Ascending aorta (tissue), 2 donors: Measurements from ENCODE around the gene SALL4. TPM values are rescaled to one million over a fixed set of nuclear protein-coding genes. Genes with fewer than 3 reads are reported as not detected.

ENCODE experiments used
- DNase-seq, 2 donors: peaks; one replicate each; pipeline ENCODE4 v3.0.0-alpha.2; 2019; ENCODE audit warnings: low spot score in 2 of 2
- H3K27ac ChIP-seq, 2 donors: fragments of 200-600 bp; sonication (generic); one replicate each; pipeline ENCODE4 v1.5.1; 2016 to 2017; ENCODE audit warnings: mild to moderate bottlenecking in 1 of 2
- H3K27me3 ChIP-seq: fragments of 200-600 bp; sonication (generic); one replicate; pipeline ENCODE4 v1.5.1; 2017
- H3K36me3 ChIP-seq, 2 donors: fragments of 200-600 bp; sonication (generic); one replicate each; pipeline ENCODE4 v1.5.1; 2016
- H3K4me1 ChIP-seq, 2 donors: fragments of 200-600 bp; sonication (generic); one replicate each; pipeline ENCODE4 v1.5.1; 2016 to 2017; ENCODE audit warnings: mild to moderate bottlenecking in 1 of 2
- H3K4me3 ChIP-seq, 2 donors: fragments of 200-600 bp; sonication (generic); one replicate each; pipeline ENCODE4 v1.5.1; 2016 to 2017; ENCODE audit warnings: mild to moderate bottlenecking in 1 of 2
- H3K9me3 ChIP-seq, 2 donors: fragments of 200-600 bp; sonication (generic); one replicate each; pipeline ENCODE4 v1.5.1; 2016
- CTCF ChIP-seq, 3 experiments: fragments of 200-600 bp in 2 of 3; fragments of 450-650 bp in 1 of 3; sonication (generic) in 2 of 3; IDR thresholded peaks; one replicate each; pipeline ENCODE4 v1.5.1; 2016 to 2019; ENCODE audit warnings: antibody characterized with exemption in 3 of 3, mild to moderate bottlenecking in 1 of 3, moderate library complexity in 1 of 3
- intact Hi-C: fragments of 100-400 bp; cut with DNase I; formaldehyde crosslinking; loops from one replicate; pipeline ENCODE4 v1.15.1; 2023
- total RNA-seq: library from RNA; depleted of rRNA; stranded (reverse); fragments of >200 nt; gene quantifications from one replicate; pipeline ENCODE4 v1.1.0, GENCODE V29; 2016

SALL4 gene
- total RNA-seq, 1 donor from 2014 or later = not detected

DNA sequence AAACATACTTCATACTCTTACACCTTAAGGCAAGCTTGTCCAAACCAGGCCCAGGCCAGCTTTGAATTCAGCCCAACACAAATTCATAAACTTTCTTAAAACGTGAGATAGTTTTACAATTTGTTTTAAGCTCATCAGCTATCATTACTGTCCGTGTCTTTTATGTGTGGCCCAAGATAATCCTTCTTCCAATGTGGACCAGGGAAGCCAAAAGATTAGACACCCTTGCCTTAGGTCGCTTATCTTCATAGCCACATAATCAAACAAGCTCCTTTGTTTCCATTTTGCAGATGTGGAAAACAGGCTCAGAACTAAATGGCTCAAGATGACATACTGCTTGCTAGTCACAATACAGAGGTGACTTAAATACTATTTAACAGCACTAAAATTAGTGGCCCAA is 6.0 kb downstream of the SALL4 start:
- intact Hi-C loops = loop anchor here (10.0 kb wide), 1 partner anchor 288 kb away; no protein-coding TSS in a partner anchor
- DNase-seq = no peak
- H3K4me1 ChIP-seq = peaks cover 11 to 14% of the 10 kb centered on the region in 2 donors
- H3K9me3 ChIP-seq = no peaks in the 10 kb centered on the region
- no peaks in the 10 kb centered on the region for H3K36me3 ChIP-seq
- no peak for TF ChIP-seq CTCF (IDR thresholded peaks at IDR 0.05)
- peaks cover 17% of the 10 kb centered on the region for H3K27me3 ChIP-seq
- H3K4me3 ChIP-seq = no peak overlapping the region
- no peak overlapping the region for H3K27ac ChIP-seq

DNA sequence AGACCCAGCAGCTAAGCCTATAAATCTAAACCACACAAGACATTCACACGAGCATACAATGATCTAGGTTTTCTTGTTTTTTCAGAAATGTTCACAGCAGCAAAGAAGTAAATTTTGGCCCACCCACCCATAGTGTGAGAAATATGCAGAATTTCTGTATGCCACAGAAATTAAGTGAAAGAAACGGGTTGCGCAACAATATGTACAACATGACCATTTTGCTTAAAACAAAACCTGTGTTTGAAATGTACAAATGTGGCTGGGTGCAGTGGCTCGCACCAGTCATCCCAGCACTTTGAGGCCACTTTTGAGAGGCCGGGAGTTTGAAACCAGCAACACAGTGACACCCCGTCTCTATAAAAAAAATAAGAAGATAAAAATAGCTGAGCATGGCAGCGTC is 9.4 kb downstream of the SALL4 start:
- Histone ChIP-seq H3K4me3 (no peak overlapping the region), H3K27ac (no peak overlapping the region), H3K36me3 (no peaks in the 10 kb centered on the region), H3K4me1 (no peaks in the 10 kb centered on the region), H3K27me3 (no peaks in the 10 kb centered on the region), H3K9me3 (no peaks in the 10 kb centered on the region)
- no peak for DNase-seq
- no peak for TF ChIP-seq CTCF (IDR thresholded peaks at IDR 0.05)
- intact Hi-C loops = loop anchor here (10.0 kb wide), 1 partner anchor 292 kb away; no protein-coding TSS in a partner anchor

DNA sequence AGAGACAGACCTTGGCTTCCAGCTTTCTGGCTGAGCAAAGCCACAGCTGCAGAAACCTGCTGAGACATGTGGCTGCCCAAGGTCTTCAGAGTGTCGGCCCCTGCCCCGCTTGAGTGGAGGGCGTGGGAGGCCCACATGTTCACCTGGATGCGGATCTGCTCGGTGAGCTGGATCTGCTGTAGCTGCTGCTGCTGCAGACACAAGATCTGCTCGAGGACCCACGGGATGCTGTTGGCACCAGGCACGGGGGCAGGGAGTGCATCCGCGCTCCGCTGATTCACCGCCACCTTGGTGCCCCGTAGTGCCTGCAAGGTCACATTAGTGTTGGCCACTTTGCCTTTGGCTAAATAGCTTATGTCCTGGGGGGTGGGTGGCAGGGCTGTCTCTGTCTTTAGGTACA is 10.7 kb downstream of the SALL4 start:
- no peak for DNase-seq
- no peak overlapping the region for H3K27ac ChIP-seq
- H3K4me3 ChIP-seq = no peak overlapping the region
- no peaks in the 10 kb centered on the region for H3K4me1 ChIP-seq
- no peaks in the 10 kb centered on the region for H3K27me3 ChIP-seq
- TF ChIP-seq CTCF (IDR thresholded peaks at IDR 0.05) = no peak
- no peaks in the 10 kb centered on the region for H3K9me3 ChIP-seq
- intact Hi-C loops = loop anchor here (10.0 kb wide), 1 partner anchor 293 kb away; no protein-coding TSS in a partner anchor
- H3K36me3 ChIP-seq = no peaks in the 10 kb centered on the region

DNA sequence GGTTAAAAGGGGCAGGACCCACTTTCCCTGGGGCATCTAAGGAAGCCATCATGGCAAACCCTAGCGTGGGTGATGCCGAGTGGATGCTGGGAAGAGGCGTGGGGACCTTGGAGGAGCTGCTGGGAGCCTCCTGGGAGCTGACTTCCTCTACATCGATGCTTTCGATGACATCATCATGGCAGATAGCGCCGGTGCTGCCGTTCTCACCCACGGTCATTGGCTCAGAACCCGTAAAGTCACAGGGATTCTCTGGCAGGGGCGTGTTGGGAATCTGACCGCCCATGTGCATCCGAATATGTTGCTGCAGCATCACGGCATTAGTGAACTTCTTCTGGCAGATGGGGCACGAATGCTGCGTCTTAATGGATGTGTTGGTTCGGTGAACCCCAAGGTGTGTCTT is 12.1 kb downstream of the SALL4 start:
- DNase-seq = no peak
- no peak for TF ChIP-seq CTCF (IDR thresholded peaks at IDR 0.05)
- no peak overlapping the region for H3K4me3 ChIP-seq
- no peaks in the 10 kb centered on the region for H3K9me3 ChIP-seq
- H3K4me1 ChIP-seq = no peaks in the 10 kb centered on the region
- intact Hi-C loops = loop anchor here (10.0 kb wide), 1 partner anchor 295 kb away; no protein-coding TSS in a partner anchor
- H3K27me3 ChIP-seq = no peaks in the 10 kb centered on the region
- no peak overlapping the region for H3K27ac ChIP-seq
- H3K36me3 ChIP-seq = no peaks in the 10 kb centered on the region

DNA sequence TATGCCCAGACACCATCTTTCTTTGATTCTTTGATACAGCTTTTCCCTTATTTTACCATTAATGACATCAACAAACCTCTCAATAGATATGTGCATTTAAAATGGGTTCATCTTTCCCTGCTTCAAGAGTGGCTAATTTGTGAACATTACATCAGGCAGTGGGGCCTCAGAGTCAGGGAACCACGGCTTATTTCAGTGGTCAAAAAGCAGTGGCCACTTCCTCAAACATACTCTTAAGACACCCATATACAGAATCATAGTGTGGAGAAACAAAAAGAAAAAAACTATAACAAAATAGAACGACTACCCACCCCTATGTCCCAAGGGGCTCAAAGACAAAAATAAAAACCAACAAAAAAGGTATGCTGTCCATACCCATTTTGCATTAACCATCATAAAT is 12.9 kb downstream of the SALL4 start:
- H3K27me3 ChIP-seq = no peaks in the 10 kb centered on the region
- intact Hi-C loops = no loop called here
- no peaks in the 10 kb centered on the region for H3K9me3 ChIP-seq
- DNase-seq = no peak
- H3K27ac ChIP-seq = no peak overlapping the region
- no peak overlapping the region for H3K4me3 ChIP-seq
- no peaks in the 10 kb centered on the region for H3K4me1 ChIP-seq
- H3K36me3 ChIP-seq = no peaks in the 10 kb centered on the region
- TF ChIP-seq CTCF (IDR thresholded peaks at IDR 0.05) = no peak

- no peak overlapping the region for H3K4me3 ChIP-seq
- no peak for DNase-seq
- no peaks in the 10 kb centered on the region for H3K27me3 ChIP-seq
- H3K27ac ChIP-seq = no peak overlapping the region
- H3K9me3 ChIP-seq = no peaks in the 10 kb centered on the region
- intact Hi-C loops = no loop called here
- no peaks in the 10 kb centered on the region for H3K4me1 ChIP-seq
- no peaks in the 10 kb centered on the region for H3K36me3 ChIP-seq
- TF ChIP-seq CTCF (IDR thresholded peaks at IDR 0.05) = no peak
Observed at GRCh38 chr20:51788822-51789221, 13.5 kb downstream of the SALL4 start.
